ENCODE measurements around the gene TAS2R42. TPM values are rescaled to one million over a fixed set of nuclear protein-coding genes. Genes with fewer than 3 reads are reported as not detected.

Gene TAS2R42
- not detected in 5 replicates for total RNA-seq (2022; extraction: Qiagen RNA extraction; ENCODE audit: low read depth)

GRCh38 chr12:11186837-11187236, at the start of gene TAS2R42:
Gene TAS2R42 (minus strand): TSS chr12:11186937. CDS start chr12:11186937, 0 bp downstream.

DNA sequence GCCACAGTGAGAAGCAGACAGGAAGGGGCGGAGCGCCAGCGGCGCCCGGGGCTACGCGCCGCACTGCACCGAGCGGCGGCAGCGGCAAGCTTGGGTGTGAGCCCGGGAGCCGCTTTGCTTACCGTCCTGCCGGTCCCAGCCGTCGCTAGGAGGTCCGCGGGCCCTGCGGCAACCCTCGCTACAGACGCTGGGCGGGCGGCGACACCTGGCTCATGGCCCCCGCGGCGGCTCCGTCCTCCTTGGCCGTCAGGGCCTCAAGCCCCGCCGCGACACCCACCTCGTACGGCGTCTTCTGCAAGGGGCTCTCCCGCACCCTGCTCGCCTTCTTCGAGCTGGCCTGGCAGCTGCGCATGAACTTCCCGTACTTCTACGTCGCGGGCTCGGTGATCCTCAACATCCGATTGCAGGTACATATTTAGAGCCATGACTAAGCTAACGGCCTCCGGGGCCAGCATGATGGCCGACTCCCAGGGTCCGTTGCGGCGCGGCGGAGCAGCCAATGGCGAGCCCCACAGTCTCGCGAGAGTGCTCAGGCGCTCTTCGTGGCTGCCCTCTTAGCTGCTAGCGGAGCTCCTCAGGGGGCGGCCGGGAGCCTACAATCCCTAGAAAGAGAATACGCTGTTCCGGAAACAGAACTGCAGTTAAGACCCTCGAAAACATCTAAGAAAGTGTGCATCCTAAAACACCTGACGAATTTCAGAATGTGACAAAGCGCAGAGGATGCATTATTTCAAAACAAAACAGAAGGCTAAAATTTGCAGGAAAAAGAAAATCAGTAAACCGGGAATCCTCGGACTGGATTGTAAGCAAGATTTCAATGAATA, 15.4 kb downstream of the TAS2R42 start, which contains the start of gene SMIM10L1:
SMIM10L1 (plus strand) TSS at position 50 of the 824 bp plus-strand sequence; CDS start at position 213, 163 bp downstream.

Other genes starting within 250 kb of the TAS2R42 start
- gene TAS2R14, start 247.7 kb downstream of the TAS2R42 start, total RNA-seq (2022; extraction: Qiagen RNA extraction; ENCODE audit: low read depth): 0.57 to 0.98 TPM (median 0.75 TPM) in 5 replicates
- gene TAS2R50, start 200.0 kb downstream of the TAS2R42 start, total RNA-seq (2022; extraction: Qiagen RNA extraction; ENCODE audit: low read depth): not detected in 5 replicates
- 0.08 to 0.35 TPM (median 0.15 TPM) in 3 of 5 replicates, not detected in the others for gene TAS2R20, start 188.6 kb downstream of the TAS2R42 start, total RNA-seq (2022; extraction: Qiagen RNA extraction; ENCODE audit: low read depth)
- gene TAS2R19, start 164.3 kb downstream of the TAS2R42 start, total RNA-seq (2022; extraction: Qiagen RNA extraction; ENCODE audit: low read depth): 0.08 to 0.27 TPM (median 0.16 TPM) in 3 of 5 replicates, not detected in the others
- gene TAS2R31, start 155.5 kb downstream of the TAS2R42 start, total RNA-seq (2022; extraction: Qiagen RNA extraction; ENCODE audit: low read depth): 0.08 to 0.13 TPM in 2 of 5 replicates, not detected in the others
- not detected in 5 replicates for gene TAS2R46, start 124.6 kb downstream of the TAS2R42 start, total RNA-seq (2022; extraction: Qiagen RNA extraction; ENCODE audit: low read depth)
- not detected in 5 replicates for gene TAS2R43, start 94.6 kb downstream of the TAS2R42 start, total RNA-seq (2022; extraction: Qiagen RNA extraction; ENCODE audit: low read depth)
- gene TAS2R30, start 52.3 kb downstream of the TAS2R42 start, total RNA-seq (2022; extraction: Qiagen RNA extraction; ENCODE audit: low read depth): not detected in 5 replicates
- 8.1 to 9.0 TPM (median 8.7 TPM) in 5 replicates for gene SMIM10L1, start 15.7 kb downstream of the TAS2R42 start, total RNA-seq (2022; extraction: Qiagen RNA extraction; ENCODE audit: low read depth)
- gene PRB3, start 82.8 kb upstream of the TAS2R42 start, total RNA-seq (2022; extraction: Qiagen RNA extraction; ENCODE audit: low read depth): not detected in 5 replicates
- not detected in 5 replicates for gene PRB4, start 123.5 kb upstream of the TAS2R42 start, total RNA-seq (2022; extraction: Qiagen RNA extraction; ENCODE audit: low read depth)
- not detected in 5 replicates for gene PRB2, start 208.6 kb upstream of the TAS2R42 start, total RNA-seq (2022; extraction: Qiagen RNA extraction; ENCODE audit: low read depth)

Measured in A549 treated with CpdA at 1 μM for 4 hours (cell line).